Effector memory CD4-positive, alpha-beta T cell (primary cell): ENCODE results near the gene ATP4B.

Experiments
- DNase-seq, 3 donors: peaks; one replicate each; pipeline ENCODE4 v3.0.0-alpha.2; 2020
- H3K27ac ChIP-seq: 2 replicates; pipeline ENCODE4 v1.7.0; 2013; ENCODE audit warnings: mild to moderate bottlenecking, low read length, moderate library complexity; ENCODE audit not compliant: insufficient read depth, poor library complexity, severe bottlenecking
- H3K27me3 ChIP-seq: replicated peaks from 2 replicates; pipeline ENCODE4 v1.7.0; 2013; ENCODE audit warnings: mild to moderate bottlenecking, low read length; ENCODE audit not compliant: insufficient read depth, control insufficient read depth, poor library complexity, severe bottlenecking
- H3K36me3 ChIP-seq: 2 replicates; pipeline ENCODE4 v1.7.0; 2013; ENCODE audit warnings: mild to moderate bottlenecking, low read length, moderate library complexity; ENCODE audit not compliant: control insufficient read depth, insufficient read depth
- H3K4me1 ChIP-seq: 2 replicates; pipeline ENCODE4 v1.7.0; 2013; ENCODE audit warnings: low read length, mild to moderate bottlenecking; ENCODE audit not compliant: control insufficient read depth, insufficient read depth, poor library complexity, severe bottlenecking
- H3K4me3 ChIP-seq: 2 replicates; pipeline ENCODE4 v1.7.0; 2013; ENCODE audit warnings: low read length, low read depth, mild to moderate bottlenecking; ENCODE audit not compliant: insufficient read depth, poor library complexity, severe bottlenecking
- H3K9me3 ChIP-seq: 2 replicates; pipeline ENCODE4 v1.7.0; 2013; ENCODE audit warnings: mild to moderate bottlenecking, low read length, moderate library complexity; ENCODE audit not compliant: control insufficient read depth
- total RNA-seq, 3 donors: gene quantifications; one replicate each; lab custom pipeline; 2026; lab: John Stamatoyannopoulos, UW

Gene ATP4B
- 0 reads per million in 3 donors for total RNA-seq

DNA sequence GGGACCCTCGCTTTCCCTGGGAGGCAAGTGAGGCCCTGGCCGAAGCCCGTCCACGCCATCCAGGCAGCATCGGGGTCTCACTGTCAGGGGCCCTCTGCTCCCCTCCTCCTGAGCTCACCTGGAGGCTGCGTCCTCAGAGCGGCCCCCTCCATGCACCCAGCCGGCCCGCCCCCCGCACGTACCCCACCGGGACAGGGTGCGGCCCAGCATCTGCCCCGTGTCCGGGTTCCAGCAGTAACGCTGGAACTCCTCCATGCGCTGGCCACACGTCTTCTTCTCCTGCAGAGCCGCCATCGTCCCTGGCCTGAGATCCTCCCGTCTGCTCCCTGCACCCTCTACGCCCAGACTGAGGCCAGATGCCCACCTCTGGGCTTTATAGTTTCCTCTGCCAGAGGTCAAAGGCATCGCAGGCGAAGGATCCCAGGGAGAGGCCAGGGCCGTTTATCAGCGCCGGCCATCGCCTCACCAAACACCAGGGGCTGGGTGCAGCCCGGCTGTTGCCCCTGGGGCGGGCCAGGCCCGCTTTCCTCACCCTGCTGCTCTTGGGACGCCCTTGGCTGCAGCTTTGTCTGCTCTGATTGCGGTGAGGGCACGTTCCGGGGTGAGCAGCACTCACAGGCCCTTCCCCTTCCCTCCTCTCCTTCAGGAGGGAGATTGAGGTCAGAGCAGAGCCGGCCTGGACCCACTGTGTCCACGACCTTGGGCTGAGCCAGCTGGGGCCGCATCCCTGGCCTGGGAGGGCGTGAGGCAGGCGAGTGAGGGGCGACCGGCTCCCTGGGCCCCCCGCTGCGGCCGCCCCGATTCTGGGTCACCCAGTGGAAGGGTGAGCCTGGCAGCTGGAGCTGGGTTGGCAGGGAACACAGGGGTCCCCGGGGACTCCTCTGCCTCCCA, at the start of gene ATP4B:
ATP4B (minus strand) TSS at position 348 of the 891 bp plus-strand sequence; CDS start at position 294, 54 bp downstream.
- Histone ChIP-seq H3K4me3 (no peak within 1 kb of the TSS), H3K27ac (no peak within 1 kb of the TSS), H3K27me3 (no peaks in the 10 kb centered on the region), H3K36me3 (no peaks in the 10 kb centered on the region), H3K9me3 (peaks cover 4% of the 10 kb centered on the region), H3K4me1 (no peaks in the 10 kb centered on the region)
- DNase-seq, result no peak

GRCh38 chr13:113672002-113672651, 14.1 kb upstream of the ATP4B start:
- Histone ChIP-seq H3K27ac (no peak overlapping the region), H3K4me1 (no peaks in the 10 kb centered on the region), H3K4me3 (no peak overlapping the region), H3K9me3 (no peaks in the 10 kb centered on the region), H3K36me3 (no peaks in the 10 kb centered on the region), H3K27me3 (no peaks in the 10 kb centered on the region)
- no peak for DNase-seq

DNA sequence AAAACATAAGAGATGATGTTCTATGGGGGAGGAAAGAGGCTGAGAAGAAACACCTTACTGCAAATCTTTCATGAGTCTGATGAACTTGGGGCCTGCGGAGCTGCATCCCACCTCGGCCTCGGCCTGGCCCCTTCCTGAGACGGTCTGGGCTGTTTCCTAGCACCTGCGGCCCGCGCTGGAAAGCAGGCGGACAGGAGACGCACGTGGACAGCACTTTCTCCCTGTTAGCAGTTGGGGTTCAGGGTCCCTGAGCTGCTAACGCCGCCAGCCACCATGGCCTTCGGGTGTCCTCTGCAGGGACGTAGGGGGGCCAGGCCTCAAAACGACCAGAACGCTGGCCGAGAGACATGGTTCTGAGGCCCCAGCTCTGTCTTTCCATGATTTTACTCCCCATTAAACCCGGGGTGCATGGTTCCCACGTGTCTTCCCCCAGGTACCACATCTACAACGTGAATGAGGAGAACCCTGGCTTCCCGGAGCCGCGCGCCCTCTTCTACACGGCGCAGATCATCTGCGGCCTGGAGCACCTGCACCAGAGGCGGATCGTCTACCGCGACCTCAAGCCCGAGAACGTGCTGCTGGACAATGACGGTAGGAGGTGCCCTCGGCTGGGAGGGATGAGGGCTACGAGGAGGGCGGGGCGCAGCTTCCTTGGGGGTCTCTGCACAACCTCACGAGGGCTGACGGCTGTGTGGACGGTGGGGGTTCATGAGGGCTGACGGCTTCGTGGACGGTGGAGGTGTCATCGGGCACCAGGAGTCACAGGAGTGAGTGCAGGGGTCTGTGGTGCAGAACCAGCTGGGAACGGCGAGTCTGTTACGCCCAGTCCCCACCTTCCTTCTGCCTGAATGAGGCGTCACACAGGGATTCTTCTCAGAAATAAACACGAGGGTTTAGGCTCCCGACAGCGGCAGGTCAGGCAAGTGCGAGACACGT, 13.3 kb upstream of the ATP4B start:
- no peaks in the 10 kb centered on the region for H3K4me1 ChIP-seq
- H3K36me3 ChIP-seq, result no peaks in the 10 kb centered on the region
- no peaks in the 10 kb centered on the region for H3K27me3 ChIP-seq
- no peak overlapping the region for H3K27ac ChIP-seq
- H3K9me3 ChIP-seq, result no peaks in the 10 kb centered on the region
- DNase-seq, result no peak
- H3K4me3 ChIP-seq, result no peak overlapping the region

GRCh38 chr13:113670541-113670940, 12.5 kb upstream of the ATP4B start:
- Histone ChIP-seq H3K36me3 (no peaks in the 10 kb centered on the region), H3K27me3 (no peaks in the 10 kb centered on the region), H3K4me1 (no peaks in the 10 kb centered on the region), H3K27ac (no peak overlapping the region), H3K4me3 (no peak overlapping the region), H3K9me3 (no peaks in the 10 kb centered on the region)
- no peak for DNase-seq

DNA sequence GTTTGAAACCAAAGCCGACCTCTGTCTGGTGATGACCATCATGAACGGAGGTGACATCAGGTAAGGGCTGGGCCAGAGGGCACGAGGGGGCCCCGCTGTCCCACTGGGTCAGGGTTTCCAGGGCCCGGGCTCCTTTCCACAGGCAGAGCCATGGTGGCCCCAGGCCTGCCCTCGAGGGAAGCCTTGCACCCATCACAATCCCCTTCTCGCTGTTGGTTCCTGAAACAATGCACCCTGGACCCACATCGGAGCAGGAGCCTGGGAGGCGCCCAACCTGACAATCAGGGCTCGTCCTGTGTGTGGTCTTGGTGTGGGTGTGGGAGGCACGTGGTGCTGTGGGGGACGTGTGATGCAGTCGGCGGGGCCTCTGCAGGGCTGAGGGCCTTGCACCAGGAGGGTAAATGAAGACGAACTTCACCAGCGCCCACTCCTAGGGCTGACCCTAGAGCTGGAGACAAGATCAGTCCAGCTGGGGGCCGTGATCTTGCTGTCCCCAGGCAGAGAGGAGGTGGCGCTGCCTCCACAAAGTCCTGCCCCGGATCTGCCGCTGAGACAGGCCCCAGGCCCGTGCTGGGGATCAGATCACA, 11.8 kb upstream of the ATP4B start:
- H3K27me3 ChIP-seq, result no peaks in the 10 kb centered on the region
- H3K4me3 ChIP-seq, result no peak overlapping the region
- no peaks in the 10 kb centered on the region for H3K4me1 ChIP-seq
- no peaks in the 10 kb centered on the region for H3K9me3 ChIP-seq
- no peak overlapping the region for H3K27ac ChIP-seq
- no peaks in the 10 kb centered on the region for H3K36me3 ChIP-seq
- no peak for DNase-seq

GRCh38 chr13:113669231-113669754, 11.3 kb upstream of the ATP4B start:
- H3K27me3 ChIP-seq, result no peaks in the 10 kb centered on the region
- H3K36me3 ChIP-seq, result no peaks in the 10 kb centered on the region
- DNase-seq, result no peak
- H3K4me1 ChIP-seq, result no peaks in the 10 kb centered on the region
- H3K4me3 ChIP-seq, result no peak overlapping the region
- no peak overlapping the region for H3K27ac ChIP-seq
- no peaks in the 10 kb centered on the region for H3K9me3 ChIP-seq

- H3K27ac ChIP-seq, result no peak overlapping the region
- H3K4me1 ChIP-seq, result no peaks in the 10 kb centered on the region
- DNase-seq, result no peak
- no peak overlapping the region for H3K4me3 ChIP-seq
- no peaks in the 10 kb centered on the region for H3K27me3 ChIP-seq
- H3K9me3 ChIP-seq, result no peaks in the 10 kb centered on the region
- no peaks in the 10 kb centered on the region for H3K36me3 ChIP-seq
Observed at GRCh38 chr13:113668491-113668971, 10.5 kb upstream of the ATP4B start.

DNA sequence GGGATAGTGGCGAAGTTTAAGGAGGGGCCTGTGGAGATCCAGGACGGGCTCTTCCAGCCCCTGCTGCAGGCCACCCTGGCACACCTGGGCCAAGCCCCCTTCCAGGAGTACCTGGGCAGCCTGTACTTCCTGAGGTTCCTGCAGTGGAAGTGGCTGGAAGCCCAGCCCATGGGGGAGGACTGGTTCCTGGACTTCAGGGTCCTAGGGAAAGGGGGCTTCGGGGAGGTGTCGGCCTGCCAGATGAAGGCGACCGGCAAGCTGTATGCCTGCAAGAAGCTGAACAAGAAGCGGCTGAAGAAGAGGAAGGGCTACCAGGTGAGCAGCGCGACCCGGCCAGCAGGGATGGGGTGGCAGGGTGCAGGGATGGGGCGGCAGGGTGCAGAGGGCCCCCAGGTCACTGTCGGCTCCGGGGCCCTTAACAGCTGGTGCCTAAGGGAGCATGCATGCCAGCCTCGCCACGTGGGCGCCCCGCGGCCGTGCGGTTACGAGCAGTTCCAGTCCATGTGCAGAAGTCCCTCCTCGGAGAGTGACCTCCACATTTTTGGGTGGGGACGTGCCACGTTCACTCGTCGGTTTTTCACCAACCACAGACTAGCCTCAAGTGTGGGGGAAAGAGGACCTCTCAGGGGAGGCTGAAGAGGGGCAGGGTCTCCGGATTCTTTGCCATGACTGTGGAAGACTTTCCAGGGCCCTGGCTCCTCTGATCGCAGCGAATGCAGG, 9.9 kb upstream of the ATP4B start:
- Histone ChIP-seq H3K36me3 (no peaks in the 10 kb centered on the region), H3K27me3 (no peaks in the 10 kb centered on the region), H3K9me3 (no peaks in the 10 kb centered on the region), H3K4me3 (no peak overlapping the region), H3K4me1 (no peaks in the 10 kb centered on the region), H3K27ac (no peak overlapping the region)
- DNase-seq, result no peak
